Measurements from ENCODE around the gene ULK1.

Gene ULK1

DNA sequence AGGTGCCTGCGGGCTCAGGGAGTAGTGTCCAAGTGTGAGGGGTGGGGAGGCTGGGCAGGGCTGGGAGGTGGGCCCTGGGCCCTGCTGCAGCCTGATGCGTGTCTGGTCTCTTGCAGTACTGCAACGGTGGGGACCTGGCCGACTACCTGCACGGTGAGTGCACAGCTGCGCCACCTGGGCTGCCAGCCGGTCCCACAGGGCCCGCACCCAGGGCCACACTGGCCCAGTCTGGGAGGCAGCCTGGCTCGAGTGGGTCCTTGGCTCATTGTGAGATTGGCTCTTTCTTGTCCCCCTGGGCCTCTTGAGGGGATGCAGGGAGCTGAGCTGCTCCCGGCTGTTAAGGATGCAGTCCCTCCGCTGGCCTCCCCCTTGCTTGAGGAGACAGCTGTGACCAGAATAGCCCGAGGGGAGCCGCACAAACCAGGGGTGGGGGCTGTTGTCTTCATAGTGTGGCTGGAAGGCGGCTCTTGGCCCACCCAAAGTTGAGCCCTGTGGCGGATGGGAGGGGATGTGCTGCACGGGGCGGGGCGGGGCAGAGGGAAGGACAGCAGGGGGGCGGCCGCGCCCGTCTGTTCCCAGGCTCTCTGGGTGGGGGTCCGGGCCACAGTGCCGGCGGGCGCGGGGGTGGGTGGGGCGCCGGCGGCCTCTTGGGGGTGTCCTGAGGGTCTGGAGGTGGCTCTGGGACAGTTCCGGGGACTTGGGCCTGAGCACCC lies 13.1 kb downstream of the ULK1 start:
- H3K4me3 Mint-ChIP-seq = no peak overlapping the region
- DNase-seq (ENCODE audit: low spot score in 2 of 2) (no peak), ATAC-seq (no peak)
- no peak overlapping the region for H3K27ac Mint-ChIP-seq
- no peaks in the 10 kb centered on the region for H3K9me3 Mint-ChIP-seq
- H3K36me3 Mint-ChIP-seq = no peaks in the 10 kb centered on the region
- peaks cover 13% of the 10 kb centered on the region for H3K4me1 Mint-ChIP-seq

DNA sequence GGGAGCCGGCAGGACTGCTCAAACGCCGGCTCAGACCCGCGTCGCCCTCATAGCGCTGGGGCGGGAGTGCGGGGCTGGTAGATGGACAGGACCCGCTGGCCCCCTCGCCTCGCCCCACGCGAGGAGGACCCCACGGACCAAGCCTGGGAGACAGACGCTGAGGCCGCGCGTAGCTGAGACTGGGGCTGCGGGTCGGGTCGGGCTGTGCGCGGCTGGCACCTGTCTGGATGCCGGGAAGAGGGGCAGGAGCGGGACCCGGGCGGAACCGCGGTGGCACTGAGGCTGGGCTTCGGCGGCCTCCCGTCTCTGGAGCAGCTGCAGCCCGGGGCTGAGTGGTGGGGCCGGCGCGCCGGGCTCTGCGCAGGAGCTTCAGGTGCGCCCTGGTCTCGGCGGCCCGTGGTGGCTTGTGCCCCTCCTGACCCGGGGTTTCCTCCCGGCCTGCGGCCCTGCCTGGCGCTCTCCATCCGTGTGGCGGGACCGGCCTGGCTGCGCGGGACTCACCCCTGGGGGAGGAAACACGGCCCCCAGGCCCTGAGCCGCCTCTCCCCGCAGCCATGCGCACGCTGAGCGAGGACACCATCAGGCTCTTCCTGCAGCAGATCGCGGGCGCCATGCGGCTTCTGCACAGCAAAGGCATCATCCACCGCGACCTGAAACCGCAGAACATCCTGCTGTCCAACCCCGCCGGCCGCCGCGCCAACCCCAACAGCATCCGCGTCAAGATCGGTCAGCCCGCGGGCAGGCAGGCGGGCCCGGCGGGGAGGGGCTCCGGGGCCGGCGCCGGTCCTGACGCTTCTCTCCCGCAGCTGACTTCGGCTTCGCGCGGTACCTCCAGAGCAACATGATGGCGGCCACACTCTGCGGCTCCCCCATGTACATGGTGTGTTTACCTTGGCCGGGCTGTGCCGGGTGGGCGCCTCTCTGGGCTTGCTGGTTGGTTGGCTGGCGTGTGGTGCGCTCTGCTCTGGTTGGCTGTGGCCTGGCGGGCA lies 14.0 kb downstream of the ULK1 start:
- ATAC-seq = no peak
- H3K4me1 Mint-ChIP-seq = peaks cover 13% of the 10 kb centered on the region
- H3K4me3 Mint-ChIP-seq = no peak overlapping the region
- H3K27ac Mint-ChIP-seq = no peak overlapping the region
- H3K36me3 Mint-ChIP-seq = no peaks in the 10 kb centered on the region
- no peaks in the 10 kb centered on the region for H3K9me3 Mint-ChIP-seq
- no peak for DNase-seq (ENCODE audit: low spot score in 2 of 2)

DNA sequence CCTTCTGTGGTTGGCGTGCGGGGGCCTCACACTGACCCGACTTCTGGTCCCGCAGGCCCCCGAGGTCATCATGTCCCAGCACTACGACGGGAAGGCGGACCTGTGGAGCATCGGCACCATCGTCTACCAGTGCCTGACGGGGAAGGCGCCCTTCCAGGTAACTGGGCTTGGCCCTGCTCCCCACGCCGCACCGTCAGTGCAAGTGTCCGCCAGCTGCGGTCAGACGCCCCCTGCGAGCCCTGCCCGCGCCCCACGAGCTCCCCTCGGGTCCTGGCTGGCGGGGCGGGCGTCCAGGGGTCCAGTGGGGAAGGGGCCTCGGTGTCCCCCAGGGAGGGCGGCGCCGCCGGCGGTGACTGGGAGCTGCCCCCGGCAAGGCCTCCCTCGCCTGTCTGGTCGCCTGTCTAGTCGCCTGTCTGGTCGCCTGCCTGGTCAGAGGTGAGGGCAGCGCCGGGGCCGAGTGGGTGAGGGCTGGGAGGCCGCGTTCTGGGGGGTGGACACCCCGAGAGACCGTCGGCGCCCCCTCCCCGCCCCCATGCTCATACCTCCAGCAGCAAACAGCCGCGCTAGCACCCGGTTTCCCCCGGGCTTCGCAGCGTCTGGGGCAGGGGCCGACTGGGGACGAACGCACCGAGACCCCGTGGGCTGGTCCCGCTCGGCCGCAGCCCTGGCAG lies 14.8 kb downstream of the ULK1 start:
- ATAC-seq = no peak
- H3K36me3 Mint-ChIP-seq = no peaks in the 10 kb centered on the region
- H3K27ac Mint-ChIP-seq = no peak overlapping the region
- no peak overlapping the region for H3K4me3 Mint-ChIP-seq
- DNase-seq (ENCODE audit: low spot score in 2 of 2) = no peak
- peaks cover 8% of the 10 kb centered on the region for H3K4me1 Mint-ChIP-seq
- no peaks in the 10 kb centered on the region for H3K9me3 Mint-ChIP-seq

GRCh38 chr12:131909752-131910219 lies 15.4 kb downstream of the ULK1 start:
- no peaks in the 10 kb centered on the region for H3K36me3 Mint-ChIP-seq
- ATAC-seq = no peak
- no peak for DNase-seq (ENCODE audit: low spot score in 2 of 2)
- no peak overlapping the region for H3K4me3 Mint-ChIP-seq
- H3K4me1 Mint-ChIP-seq = peaks cover 8% of the 10 kb centered on the region
- H3K9me3 Mint-ChIP-seq = no peaks in the 10 kb centered on the region
- H3K27ac Mint-ChIP-seq = no peak overlapping the region

- Mint-ChIP-seq H3K4me1 (peaks cover 3% of the 10 kb centered on the region), H3K27ac (no peak overlapping the region), H3K36me3 (no peaks in the 10 kb centered on the region), H3K4me3 (no peak overlapping the region), H3K9me3 (no peaks in the 10 kb centered on the region)
- ATAC-seq = no peak
- no peak for DNase-seq (ENCODE audit: low spot score in 2 of 2)
These were observed 16.0 kb downstream of the ULK1 start for GRCh38 chr12:131910302-131911027.

DNA sequence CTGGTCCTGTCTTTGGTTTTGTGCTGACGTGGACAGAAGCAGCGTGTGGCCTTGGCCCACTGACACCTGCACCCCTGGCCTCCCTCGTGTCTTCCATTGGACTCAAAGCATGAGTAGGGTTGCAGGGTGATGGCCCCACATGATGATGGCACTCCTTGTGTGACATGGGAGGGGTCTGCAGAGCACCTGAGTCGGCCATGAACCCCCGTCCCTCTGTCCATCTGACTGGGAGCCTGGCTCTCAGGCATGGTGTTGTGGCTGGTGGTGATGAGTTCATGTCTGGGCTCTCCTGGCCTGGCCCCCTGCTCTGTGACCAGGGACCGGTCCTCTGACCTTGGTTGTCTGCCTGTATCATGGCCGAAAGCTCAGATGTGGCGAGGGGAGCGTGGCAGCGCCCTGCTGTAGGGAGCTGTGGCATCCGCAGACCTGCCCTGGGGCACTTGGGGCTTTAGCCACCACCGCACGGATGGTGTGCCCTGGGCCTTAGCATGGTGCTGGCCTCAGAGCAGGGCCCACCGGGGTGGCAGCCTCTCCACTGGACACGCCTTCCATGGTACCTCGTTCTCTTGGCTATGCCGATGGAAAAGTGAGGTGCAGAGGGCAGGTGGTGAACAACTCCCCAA lies 16.7 kb downstream of the ULK1 start:
- Mint-ChIP-seq H3K4me1 (no peaks in the 10 kb centered on the region), H3K27ac (no peak overlapping the region), H3K9me3 (no peaks in the 10 kb centered on the region), H3K4me3 (no peak overlapping the region), H3K36me3 (no peaks in the 10 kb centered on the region)
- DNase-seq (ENCODE audit: low spot score in 2 of 2) (no peak), ATAC-seq (no peak)

DNA sequence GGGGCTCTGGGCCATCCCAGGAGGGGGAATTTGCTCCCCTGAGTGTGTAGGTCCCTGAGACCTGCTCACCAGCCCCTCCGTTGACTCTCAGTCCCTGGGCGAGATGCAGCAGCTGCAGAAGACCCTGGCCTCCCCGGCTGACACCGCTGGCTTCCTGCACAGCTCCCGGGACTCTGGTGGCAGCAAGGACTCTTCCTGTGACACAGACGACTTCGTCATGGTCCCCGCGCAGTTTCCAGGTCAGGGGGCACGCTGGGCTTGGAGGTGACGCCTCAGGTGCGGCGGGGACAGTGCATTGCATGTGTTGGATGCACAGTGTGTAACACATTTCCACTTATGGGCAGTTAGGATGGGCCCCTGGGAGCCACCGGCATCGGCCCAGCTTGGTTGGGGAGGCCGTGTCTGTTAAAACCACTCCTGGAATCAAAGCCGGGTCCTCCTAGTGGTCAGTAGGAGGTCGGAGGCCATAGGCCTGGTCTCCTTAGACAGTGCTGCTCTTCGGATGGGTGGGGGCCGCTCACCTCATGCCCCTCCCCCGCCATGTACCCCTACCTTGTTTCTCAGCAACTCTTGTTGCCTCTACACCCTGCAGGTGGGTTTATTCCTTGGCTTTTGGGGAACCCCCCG lies 17.5 kb downstream of the ULK1 start:
- no peaks in the 10 kb centered on the region for H3K9me3 Mint-ChIP-seq
- ATAC-seq (no peak), DNase-seq (ENCODE audit: low spot score in 2 of 2) (no peak)
- no peaks in the 10 kb centered on the region for H3K36me3 Mint-ChIP-seq
- H3K4me3 Mint-ChIP-seq = no peak overlapping the region
- no peak overlapping the region for H3K27ac Mint-ChIP-seq
- no peaks in the 10 kb centered on the region for H3K4me1 Mint-ChIP-seq

DNA sequence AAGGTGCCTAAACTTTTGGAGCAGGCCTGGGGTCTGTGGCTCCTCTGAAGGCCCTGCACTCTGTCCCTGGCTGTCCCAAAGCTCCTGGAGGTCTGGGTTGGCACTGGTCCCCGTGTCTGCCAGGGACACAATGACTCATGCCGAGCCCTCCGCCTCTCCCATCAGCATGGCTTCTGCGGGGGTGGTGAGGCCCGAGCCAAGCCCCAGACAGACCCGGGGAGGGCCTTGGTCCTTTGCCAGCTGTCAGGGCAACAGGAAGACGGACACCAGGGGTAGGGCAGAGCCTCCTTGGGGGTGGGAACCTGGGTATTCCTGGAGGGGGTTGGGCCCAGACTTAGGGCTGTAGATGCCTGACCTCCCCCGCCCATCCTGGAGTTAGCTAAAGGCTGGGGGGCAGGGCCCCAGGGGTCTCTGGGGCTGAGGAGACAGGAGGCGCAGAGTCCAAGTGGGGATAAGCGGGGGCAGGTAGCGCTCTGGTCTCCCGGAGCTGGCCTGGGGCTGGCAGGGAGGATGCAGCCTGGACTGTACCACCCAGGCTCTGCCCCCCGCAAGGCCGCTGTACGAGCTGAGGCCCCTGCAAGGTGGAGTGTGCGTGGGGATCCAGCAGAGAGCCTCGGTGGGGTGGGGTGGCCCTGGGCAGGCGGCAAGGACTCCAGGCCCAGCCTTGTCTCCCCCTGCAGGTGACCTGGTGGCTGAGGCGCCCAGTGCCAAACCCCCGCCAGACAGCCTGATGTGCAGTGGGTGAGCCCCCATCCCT lies 18.3 kb downstream of the ULK1 start:
- Mint-ChIP-seq H3K36me3 (no peaks in the 10 kb centered on the region), H3K9me3 (no peaks in the 10 kb centered on the region), H3K27ac (no peak overlapping the region), H3K4me1 (no peaks in the 10 kb centered on the region), H3K4me3 (no peak overlapping the region)
- DNase-seq (ENCODE audit: low spot score in 2 of 2) = no peak
- no peak for ATAC-seq

DNA sequence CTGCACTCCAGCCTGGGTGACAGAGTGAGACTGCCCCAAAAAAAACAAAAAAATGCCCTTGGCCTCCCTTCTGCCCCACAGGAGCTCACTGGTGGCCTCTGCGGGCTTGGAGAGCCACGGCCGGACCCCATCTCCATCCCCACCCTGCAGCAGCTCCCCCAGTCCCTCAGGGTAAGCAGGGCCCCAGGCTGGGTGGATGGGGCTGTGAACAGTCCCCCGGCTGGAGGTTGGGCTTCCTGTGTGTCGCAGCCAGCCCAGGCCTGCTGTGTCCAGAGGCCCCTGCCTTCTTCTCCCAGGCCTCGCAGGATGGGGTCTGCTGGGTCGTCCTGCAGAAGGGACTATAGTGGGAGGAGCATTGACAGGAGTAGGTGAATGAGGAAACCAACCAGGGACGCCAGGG lies 19.2 kb downstream of the ULK1 start:
- no peak overlapping the region for H3K4me3 Mint-ChIP-seq
- H3K36me3 Mint-ChIP-seq = no peaks in the 10 kb centered on the region
- ATAC-seq (no peak), DNase-seq (ENCODE audit: low spot score in 2 of 2) (no peak)
- no peaks in the 10 kb centered on the region for H3K4me1 Mint-ChIP-seq
- H3K27ac Mint-ChIP-seq = no peak overlapping the region
- H3K9me3 Mint-ChIP-seq = no peaks in the 10 kb centered on the region

- no peak overlapping the region for H3K4me3 Mint-ChIP-seq
- H3K4me1 Mint-ChIP-seq = no peaks in the 10 kb centered on the region
- peak overlapping the region; percentile 23 for H3K27ac Mint-ChIP-seq
- no peaks in the 10 kb centered on the region for H3K36me3 Mint-ChIP-seq
- no peak for DNase-seq (ENCODE audit: low spot score in 2 of 2)
- no peak for ATAC-seq
- no peaks in the 10 kb centered on the region for H3K9me3 Mint-ChIP-seq
These were observed 19.8 kb downstream of the ULK1 start for GRCh38 chr12:131914179-131914702.

GRCh38 chr12:131915000-131915689 lies 20.7 kb downstream of the ULK1 start:
- Mint-ChIP-seq H3K4me3 (no peak overlapping the region), H3K9me3 (no peaks in the 10 kb centered on the region), H3K4me1 (no peaks in the 10 kb centered on the region), H3K27ac (peak overlapping the region; percentile 23), H3K36me3 (peaks cover 1% of the 10 kb centered on the region)
- DNase-seq (ENCODE audit: low spot score in 2 of 2) = no peak
- ATAC-seq = no peak

DNA sequence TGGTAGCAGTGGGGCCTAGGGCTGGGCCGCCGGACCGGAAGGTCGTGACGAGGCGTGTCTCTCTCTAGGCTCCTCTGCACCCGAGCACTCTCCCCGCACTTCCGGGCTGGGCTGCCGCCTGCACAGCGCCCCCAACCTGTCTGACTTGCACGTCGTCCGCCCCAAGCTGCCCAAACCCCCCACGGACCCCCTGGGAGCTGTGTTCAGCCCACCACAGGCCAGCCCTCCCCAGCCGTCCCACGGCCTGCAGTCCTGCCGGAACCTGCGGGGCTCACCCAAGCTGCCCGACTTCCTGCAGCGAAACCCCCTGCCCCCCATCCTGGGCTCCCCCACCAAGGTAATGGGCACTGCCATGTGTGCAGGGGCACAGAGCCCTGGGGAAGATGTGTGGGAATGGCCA lies 21.4 kb downstream of the ULK1 start:
- peaks cover 7% of the 10 kb centered on the region for H3K36me3 Mint-ChIP-seq
- no peaks in the 10 kb centered on the region for H3K4me1 Mint-ChIP-seq
- H3K4me3 Mint-ChIP-seq = no peak overlapping the region
- ATAC-seq (no peak), DNase-seq (ENCODE audit: low spot score in 2 of 2) (no peak)
- no peak overlapping the region for H3K27ac Mint-ChIP-seq
- no peaks in the 10 kb centered on the region for H3K9me3 Mint-ChIP-seq
